LoVo (cell line): ENCODE data around the gene ACAT2.
"Not testable (repeated sequence)": the region's sequence is repeated elsewhere in the genome, so short reads cannot be mapped to it uniquely, and the experiment has no call there.

Source experiments
- DNase-seq: peaks from one replicate; pipeline ENCODE4 v3.0.0-alpha.2; 2016; ENCODE audit warnings: low spot score

The ACAT2 gene

GRCh38 chr6:159761873-159762680 lies at the start of gene ACAT2:
Gene ACAT2, plus strand, starts transcription at chr6:159762045. Its CDS starts 43 bp downstream, at chr6:159762088.
- peak; percentile 93 for DNase-seq

DNA sequence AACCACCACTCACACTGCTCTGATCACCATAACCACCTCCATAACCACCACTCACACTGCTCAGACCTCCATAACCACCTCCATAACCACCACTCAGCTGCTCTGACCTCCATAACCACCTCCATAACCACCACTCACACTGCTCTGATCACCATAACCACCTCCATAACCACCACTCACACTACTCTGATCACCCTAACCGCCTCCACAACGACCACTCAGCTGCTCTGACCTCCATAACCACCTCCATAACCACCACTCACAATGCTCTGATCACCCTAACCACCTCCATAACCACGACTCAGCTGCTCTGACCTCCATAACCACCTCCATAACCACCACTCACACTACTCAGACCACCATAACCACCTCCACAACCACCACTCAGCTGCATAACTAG lies 49.5 kb upstream of the ACAT2 start:
- DNase-seq, result not testable (repeated sequence)

DNA sequence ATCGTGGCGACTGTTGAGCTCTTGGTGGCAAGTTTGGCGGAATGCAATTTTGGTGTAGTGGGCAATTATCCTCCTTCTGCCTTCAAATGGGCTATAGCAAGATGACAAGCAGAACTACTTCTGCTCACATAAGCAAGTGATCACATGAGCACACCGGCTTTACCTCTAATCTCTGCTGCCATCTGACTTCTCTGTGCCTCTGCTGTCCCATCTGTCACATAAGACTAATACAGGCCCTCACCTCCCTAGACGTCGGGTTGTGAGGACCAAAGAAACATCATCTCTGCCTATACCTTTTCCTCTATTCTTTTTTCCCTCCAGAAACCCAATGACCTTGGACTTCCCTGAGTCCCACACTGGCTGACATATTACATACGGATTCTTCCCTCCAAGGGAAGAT lies 47.9 kb upstream of the ACAT2 start:
- no peak for DNase-seq

- DNase-seq, result no peak
Observed at GRCh38 chr6:159714404-159714803, 47.4 kb upstream of the ACAT2 start.

DNA sequence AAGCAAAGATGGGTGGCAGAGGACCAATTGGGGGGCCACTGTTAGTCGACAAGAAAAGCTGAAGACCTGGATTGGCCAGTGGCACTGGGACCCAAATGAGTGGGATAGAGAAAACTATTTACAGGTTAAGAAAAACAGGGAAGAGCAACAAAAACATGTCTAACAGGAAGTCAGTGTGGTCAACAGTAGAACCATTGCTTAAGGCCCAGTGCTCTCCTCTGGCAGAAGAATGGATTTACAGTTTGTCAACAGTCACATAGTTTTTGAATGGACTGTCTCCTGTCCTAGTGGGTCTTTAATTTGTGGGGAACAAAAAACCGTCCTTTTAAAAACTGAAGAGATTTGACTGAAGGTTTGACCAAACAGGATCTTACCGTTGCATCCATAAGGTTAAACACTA lies 46.7 kb upstream of the ACAT2 start:
- no peak for DNase-seq

- no peak for DNase-seq
Observed at GRCh38 chr6:159715605-159716004, 46.2 kb upstream of the ACAT2 start.

DNA sequence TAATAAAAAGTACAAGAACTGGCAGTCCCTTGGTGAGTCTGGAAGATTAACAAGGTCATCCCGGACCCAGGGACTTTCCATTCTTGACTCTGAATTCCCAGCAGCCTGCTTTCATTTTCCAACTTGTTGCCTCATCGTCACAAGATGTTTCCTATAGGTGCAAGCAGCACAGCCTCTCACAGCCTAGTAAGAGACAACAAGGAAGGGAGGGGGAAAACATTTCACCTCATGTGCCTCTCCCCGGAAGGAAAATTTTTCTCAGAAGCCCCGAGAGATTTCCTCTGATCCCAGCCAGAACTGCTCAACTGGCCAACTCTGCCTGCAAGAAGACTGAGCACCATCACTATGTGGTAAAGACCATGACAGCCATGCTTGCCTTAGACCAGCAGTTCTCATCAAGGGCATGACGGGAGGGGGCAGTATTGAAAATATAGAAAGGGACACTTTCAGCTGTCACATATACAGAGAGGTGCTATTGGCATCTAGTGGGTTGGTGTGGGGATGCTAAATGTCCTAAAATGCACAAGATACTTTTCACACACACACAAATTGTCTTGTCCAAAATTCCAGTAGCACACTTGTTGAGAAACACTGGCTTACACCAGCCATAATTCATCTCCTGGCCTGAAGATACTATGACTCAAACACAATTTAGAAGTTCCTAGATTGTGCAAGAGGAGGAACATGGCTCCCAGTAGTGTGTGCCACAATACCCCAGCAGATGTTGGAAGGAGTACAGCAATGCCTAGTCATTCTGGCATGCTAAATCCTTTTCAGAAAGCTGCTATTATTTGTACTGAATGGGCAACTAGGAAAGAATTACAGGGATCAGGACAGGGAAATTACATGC lies 45.4 kb upstream of the ACAT2 start:
- no peak for DNase-seq

- no peak for DNase-seq
Observed at GRCh38 chr6:159718634-159719033, 43.2 kb upstream of the ACAT2 start.

GRCh38 chr6:159719287-159719686 lies 42.6 kb upstream of the ACAT2 start:
- DNase-seq, result no peak

DNA sequence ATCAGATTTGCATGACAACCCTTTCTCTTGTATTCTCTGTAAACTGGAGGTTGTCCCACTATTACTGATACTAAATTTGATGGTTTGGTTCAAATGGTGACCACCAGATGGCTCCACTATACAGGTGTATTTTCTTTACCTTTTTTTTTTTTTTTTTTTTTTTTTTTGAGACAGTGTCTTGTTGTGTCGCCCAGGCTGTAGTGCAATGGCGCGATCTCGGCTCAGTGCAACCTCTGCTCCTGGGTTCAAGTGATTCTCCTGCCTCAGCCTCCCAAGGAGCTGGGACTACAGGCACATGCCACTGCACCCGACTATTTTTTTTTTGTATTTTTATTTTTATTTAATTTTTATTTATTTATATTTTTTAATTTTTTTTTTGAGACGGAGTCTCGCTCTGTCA lies 41.1 kb upstream of the ACAT2 start:
- DNase-seq, result peak; percentile 57

GRCh38 chr6:159721981-159722380 lies 39.9 kb upstream of the ACAT2 start:
- not testable (repeated sequence) for DNase-seq

DNA sequence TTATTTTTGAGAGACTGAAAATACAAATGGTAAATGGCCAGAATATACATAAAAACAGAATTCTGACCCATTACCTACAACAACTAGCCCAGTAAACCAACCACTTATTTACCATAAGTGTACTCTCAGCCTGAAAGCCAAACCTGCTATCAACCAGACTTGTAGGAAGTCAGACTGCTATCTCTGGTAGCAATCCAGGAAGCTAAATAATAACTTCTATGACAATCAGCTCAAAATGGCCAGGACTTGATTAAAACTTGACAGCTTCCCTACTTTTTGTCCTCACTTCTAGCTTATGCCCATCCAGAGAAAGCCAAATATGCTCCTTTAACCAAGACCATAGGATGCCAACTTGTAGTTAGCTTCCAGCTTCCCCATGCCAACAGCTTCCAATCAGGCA lies 39.2 kb upstream of the ACAT2 start:
- no peak for DNase-seq

DNA sequence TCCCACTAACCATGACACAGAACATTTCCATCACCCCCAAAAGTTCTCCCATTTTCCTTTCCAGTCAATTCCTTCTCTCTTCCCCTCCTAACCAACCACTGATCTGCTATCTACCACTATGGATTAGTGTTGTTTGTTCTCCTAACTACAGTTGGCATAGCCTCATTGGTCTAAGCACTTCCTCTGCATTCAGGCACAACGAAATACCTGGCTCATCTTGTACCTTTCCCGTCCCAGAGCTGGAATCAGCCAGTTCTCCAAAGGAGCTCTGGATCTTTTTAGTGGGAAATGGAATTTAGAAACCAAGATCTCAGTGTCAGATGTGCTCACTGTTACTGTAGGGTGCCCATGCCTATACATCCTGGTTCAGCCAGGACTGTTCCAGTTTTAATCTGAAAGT lies 38.6 kb upstream of the ACAT2 start:
- DNase-seq, result no peak

GRCh38 chr6:159724778-159725177 lies 37.1 kb upstream of the ACAT2 start:
- no peak for DNase-seq

- DNase-seq, result not testable (repeated sequence)
Observed at GRCh38 chr6:159725208-159725607, 36.6 kb upstream of the ACAT2 start.

DNA sequence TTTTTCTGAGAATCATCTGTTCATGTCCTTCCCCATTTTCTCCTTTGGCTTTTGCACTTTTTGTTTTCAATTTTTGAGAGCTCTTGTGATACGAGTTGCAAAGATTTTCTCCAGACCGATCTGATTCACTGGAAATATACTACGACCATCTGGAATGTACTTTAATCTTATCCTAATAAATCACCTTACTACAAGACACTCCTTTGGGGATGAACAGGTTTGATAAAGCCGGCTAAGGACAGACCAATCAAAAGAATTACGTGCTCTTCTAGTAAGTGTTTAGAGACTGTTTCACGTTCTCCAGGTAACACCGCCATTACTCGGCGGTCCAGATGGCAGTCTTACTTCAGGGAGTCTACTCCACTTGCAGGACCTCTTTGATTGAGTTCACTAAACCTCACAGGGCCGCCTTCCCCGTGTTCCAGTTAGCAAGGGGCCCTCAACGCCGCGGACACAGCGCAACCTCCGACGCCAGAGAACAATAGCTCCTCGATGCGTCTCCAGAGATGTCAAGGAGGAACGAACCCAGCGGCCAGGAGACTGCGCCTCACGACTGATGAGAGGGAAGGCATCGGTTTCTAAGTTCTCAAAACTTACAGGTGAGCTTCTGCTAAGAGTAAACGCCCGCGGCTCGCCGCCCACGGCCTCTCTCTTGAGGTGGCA lies 35.5 kb upstream of the ACAT2 start:
- DNase-seq, result no peak

GRCh38 chr6:159726918-159727716 lies 34.7 kb upstream of the ACAT2 start, which contains the start of gene WTAP:
Gene WTAP, plus strand, starts transcription at chr6:159727506. Its CDS starts 8,760 bp downstream, at chr6:159736266.
- DNase-seq, result peak; percentile 97

DNA sequence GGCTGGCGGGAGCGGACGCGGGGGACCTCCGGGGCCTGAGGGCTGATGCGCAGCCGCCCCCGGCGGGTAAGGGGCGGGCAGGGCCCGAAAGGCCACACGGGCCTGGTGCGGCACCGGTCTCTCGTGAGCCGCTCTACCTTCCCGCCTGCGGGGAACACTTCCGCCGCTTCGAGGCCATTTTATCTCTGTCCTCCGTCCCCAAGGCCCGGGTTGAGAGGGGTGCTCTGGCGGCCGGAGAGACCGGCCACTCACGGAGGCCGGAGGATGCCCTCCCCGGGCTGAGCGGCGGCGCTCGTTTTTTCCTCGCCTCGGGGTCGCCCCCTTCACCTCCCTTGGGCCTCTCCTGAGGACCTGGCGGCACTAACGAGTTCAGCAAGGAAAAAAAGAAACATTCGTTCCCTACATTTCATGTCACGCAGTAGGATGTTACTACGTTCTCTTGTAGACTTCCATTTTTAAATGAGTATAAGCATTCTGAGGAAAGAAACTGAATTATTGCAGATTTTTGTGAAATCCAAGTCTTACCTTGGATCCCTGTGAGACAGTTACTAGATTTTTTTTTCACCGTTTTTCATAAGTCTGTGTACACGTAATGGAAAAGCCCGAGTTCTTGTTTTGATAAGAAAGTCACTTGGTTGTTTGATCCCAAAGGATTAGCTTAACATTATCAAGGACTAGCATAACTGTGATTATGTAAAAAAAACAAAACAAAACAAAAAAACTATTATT lies 34.0 kb upstream of the ACAT2 start:
- DNase-seq, result peak; percentile 15

- no peak for DNase-seq
Observed at GRCh38 chr6:159728531-159728964, 33.3 kb upstream of the ACAT2 start.

- no peak for DNase-seq
Observed at GRCh38 chr6:159729598-159730331, 32.1 kb upstream of the ACAT2 start.
